ENCODE results near the gene DOP1B.

DOP1B gene

DNA sequence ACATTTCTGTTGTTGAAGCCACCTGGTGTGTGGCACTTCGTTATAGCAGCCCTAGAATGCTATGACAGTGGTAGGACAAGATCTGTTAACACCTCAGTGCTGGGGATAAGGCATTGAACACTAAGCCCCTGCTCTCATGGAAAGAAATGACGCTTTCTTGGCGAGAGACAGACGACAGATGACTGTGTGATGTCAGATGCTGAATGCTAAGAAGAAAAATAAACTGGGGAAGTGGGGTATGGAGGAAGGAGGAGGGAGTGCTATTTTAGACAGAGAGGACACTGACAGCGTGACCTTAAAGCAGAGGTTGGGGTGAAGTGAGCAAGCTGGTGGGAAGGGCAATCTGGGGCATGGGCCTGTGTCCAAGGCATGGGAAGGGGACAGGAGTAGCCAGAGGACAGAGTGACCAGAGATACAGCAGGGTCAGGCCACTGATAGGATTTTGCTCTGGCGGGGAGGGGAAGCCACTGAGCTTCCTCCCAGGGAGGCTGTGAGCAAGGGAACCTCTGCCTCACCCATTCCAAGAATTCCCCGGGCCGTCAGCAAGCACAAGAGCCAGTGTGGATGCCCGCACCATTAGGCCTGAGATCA, 15.2 kb downstream of the DOP1B start:
- H3K27ac ChIP-seq: no peak overlapping the region
- no peaks in the 10 kb centered on the region for H3K9me3 ChIP-seq (ENCODE audit: low read depth, low read length)
- H3K9ac ChIP-seq (ENCODE audit: insufficient read length): no peak overlapping the region
- TF ChIP-seq EZH2 (IDR thresholded peaks at IDR 0.05) (no peak), POLR2AphosphoS5 (IDR thresholded peaks at IDR 0.05; ENCODE audit: borderline replicate concordance, low read depth, low read length) (no peak), FOXP2 (optimal IDR thresholded peaks at IDR 0.05; ENCODE audit: control extremely low read depth, extremely low read length, insufficient read depth) (no peak)
- DNase-seq (ENCODE audit: low read depth, low spot score): no peak
- no peaks in the 10 kb centered on the region for H3K36me3 ChIP-seq (ENCODE audit: insufficient read depth, low read length)
- no peak overlapping the region for H3K4me3 ChIP-seq

GRCh38 chr21:36174780-36175179, 18.2 kb downstream of the DOP1B start:
- DNase-seq (ENCODE audit: low read depth, low spot score): no peak

DNA sequence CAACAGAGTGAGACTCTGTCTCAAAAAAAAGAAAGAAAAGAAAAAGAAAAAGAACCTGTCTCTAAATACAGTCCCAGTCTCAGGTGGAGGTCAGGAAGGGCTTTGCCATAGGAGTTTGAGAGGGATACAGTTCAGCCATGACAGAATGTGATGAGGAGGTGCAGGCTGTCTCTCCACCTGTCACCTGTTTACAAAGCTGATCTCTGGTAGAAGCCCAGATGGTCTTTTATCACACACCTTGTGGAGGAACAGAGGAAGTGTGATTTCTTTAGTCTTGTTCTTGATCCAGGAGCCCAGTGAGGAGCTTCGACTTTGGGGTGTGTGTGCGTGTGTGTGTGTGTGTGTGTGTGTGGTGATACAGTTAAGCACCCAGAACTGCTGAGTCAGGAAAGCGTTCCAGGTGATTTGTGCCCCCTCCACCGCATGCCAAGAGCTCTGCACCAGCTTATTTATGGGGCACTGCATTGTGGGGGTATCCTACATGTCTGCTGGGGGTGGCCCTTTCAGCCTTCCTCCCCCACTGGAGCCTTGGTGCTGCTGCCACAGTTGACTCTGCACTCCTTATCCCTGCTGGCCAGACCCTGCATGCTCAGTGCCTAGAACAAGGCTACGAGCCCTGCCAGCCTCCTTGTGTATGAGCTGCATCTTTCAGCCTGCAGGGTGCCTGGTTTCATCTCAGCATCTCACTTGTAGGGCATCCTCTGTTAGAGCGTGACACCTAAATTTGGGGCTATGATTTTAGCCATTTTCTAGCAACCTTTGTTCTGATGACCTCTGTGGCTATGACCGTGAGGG, 19.3 kb downstream of the DOP1B start:
- no peaks in the 10 kb centered on the region for H3K36me3 ChIP-seq (ENCODE audit: insufficient read depth, low read length)
- no peak overlapping the region for H3K4me3 ChIP-seq
- DNase-seq (ENCODE audit: low read depth, low spot score): no peak
- H3K9me3 ChIP-seq (ENCODE audit: low read depth, low read length): no peaks in the 10 kb centered on the region
- no peak overlapping the region for H3K9ac ChIP-seq (ENCODE audit: insufficient read length)
- H3K27ac ChIP-seq: no peak overlapping the region
- TF ChIP-seq EZH2 (IDR thresholded peaks at IDR 0.05) (no peak), FOXP2 (optimal IDR thresholded peaks at IDR 0.05; ENCODE audit: control extremely low read depth, extremely low read length, insufficient read depth) (no peak), POLR2AphosphoS5 (IDR thresholded peaks at IDR 0.05; ENCODE audit: borderline replicate concordance, low read depth, low read length) (no peak)

More at GRCh38 chr21:36174780-36175179, 18.2 kb downstream of the DOP1B start:
- Histone ChIP-seq H3K27ac (no peak overlapping the region), H3K36me3 (ENCODE audit: insufficient read depth, low read length) (no peaks in the 10 kb centered on the region), H3K9me3 (ENCODE audit: low read depth, low read length) (no peaks in the 10 kb centered on the region), H3K4me3 (no peak overlapping the region), H3K9ac (ENCODE audit: insufficient read length) (no peak overlapping the region)
- TF ChIP-seq EZH2 (IDR thresholded peaks at IDR 0.05) (no peak), POLR2AphosphoS5 (IDR thresholded peaks at IDR 0.05; ENCODE audit: borderline replicate concordance, low read depth, low read length) (no peak), FOXP2 (optimal IDR thresholded peaks at IDR 0.05; ENCODE audit: control extremely low read depth, extremely low read length, insufficient read depth) (no peak)

- no peak for DNase-seq (ENCODE audit: low read depth, low spot score)
- no peaks in the 10 kb centered on the region for H3K36me3 ChIP-seq (ENCODE audit: insufficient read depth, low read length)
- H3K27ac ChIP-seq: no peak overlapping the region
- H3K9ac ChIP-seq (ENCODE audit: insufficient read length): no peak overlapping the region
- no peak overlapping the region for H3K4me3 ChIP-seq
- TF ChIP-seq POLR2AphosphoS5 (IDR thresholded peaks at IDR 0.05; ENCODE audit: borderline replicate concordance, low read depth, low read length) (no peak), FOXP2 (optimal IDR thresholded peaks at IDR 0.05; ENCODE audit: control extremely low read depth, extremely low read length, insufficient read depth) (no peak), EZH2 (IDR thresholded peaks at IDR 0.05) (no peak)
- no peaks in the 10 kb centered on the region for H3K9me3 ChIP-seq (ENCODE audit: low read depth, low read length)
Measured at GRCh38 chr21:36178349-36178748, 21.7 kb downstream of the DOP1B start.

DNA sequence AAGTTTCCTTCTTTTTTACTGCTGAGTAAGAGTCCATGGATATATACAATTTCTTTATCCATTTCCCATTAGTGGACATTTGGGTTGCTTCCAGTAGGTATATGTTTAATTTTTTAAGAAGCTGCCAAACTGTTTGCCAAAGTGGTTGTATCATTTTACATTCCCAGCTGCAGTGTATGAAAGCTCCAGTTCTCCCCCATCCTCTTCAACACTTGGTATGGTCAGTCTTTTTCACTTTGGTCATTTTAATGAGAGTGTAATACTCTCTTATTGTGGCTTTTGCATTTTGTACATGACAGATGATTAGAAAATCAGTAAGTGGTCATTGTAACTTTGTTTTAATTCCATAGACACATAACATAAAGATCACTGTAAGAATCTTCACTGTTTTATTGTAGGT, 22.5 kb downstream of the DOP1B start:
- TF ChIP-seq FOXP2 (optimal IDR thresholded peaks at IDR 0.05; ENCODE audit: control extremely low read depth, extremely low read length, insufficient read depth) (no peak), POLR2AphosphoS5 (IDR thresholded peaks at IDR 0.05; ENCODE audit: borderline replicate concordance, low read depth, low read length) (no peak), EZH2 (IDR thresholded peaks at IDR 0.05) (no peak)
- Histone ChIP-seq H3K9me3 (ENCODE audit: low read depth, low read length) (no peaks in the 10 kb centered on the region), H3K36me3 (ENCODE audit: insufficient read depth, low read length) (no peaks in the 10 kb centered on the region), H3K27ac (no peak overlapping the region), H3K9ac (ENCODE audit: insufficient read length) (no peak overlapping the region), H3K4me3 (no peak overlapping the region)
- no peak for DNase-seq (ENCODE audit: low read depth, low spot score)

GRCh38 chr21:36180963-36181362, 24.3 kb downstream of the DOP1B start:
- Histone ChIP-seq H3K9ac (ENCODE audit: insufficient read length) (no peak overlapping the region), H3K4me3 (no peak overlapping the region), H3K27ac (no peak overlapping the region), H3K9me3 (ENCODE audit: low read depth, low read length) (no peaks in the 10 kb centered on the region), H3K36me3 (ENCODE audit: insufficient read depth, low read length) (no peaks in the 10 kb centered on the region)
- TF ChIP-seq FOXP2 (optimal IDR thresholded peaks at IDR 0.05; ENCODE audit: control extremely low read depth, extremely low read length, insufficient read depth) (no peak), EZH2 (IDR thresholded peaks at IDR 0.05) (no peak), POLR2AphosphoS5 (IDR thresholded peaks at IDR 0.05; ENCODE audit: borderline replicate concordance, low read depth, low read length) (no peak)
- no peak for DNase-seq (ENCODE audit: low read depth, low spot score)

DNA sequence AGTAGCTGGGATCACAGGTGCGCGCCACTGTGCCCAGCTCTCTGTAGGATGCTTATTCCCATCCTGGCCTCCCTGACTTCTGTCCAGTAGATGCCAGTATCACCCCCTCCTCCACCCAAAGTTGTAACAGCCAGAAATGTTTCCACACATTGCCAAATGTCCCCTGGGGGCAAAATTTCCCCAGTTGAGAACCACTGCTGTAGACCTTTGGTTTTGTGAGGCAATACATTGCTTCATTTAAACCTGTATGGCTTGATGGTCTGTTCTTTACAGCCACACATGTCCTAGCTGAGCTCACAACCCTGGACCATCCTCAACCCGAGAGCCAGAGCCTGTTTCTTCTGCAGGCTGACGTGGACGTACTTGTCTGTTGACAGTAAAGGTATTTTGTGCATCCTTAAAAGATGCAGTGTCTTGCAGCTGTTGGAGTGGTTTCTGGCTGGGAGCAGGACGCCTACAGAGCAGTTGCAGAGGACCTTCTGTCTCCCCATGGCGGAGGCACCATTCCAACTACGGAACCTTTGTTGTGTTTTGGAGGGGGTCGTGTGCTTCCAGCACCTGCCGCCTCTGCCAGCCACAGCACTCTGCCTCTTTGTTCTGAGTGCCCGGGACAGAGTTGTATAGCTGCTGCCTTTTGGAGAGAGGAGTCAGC, 26.6 kb downstream of the DOP1B start:
- H3K9ac ChIP-seq (ENCODE audit: insufficient read length): no peak overlapping the region
- H3K4me3 ChIP-seq: no peak overlapping the region
- no peak for DNase-seq (ENCODE audit: low read depth, low spot score)
- H3K36me3 ChIP-seq (ENCODE audit: insufficient read depth, low read length): no peaks in the 10 kb centered on the region
- H3K27ac ChIP-seq: no peak overlapping the region
- H3K9me3 ChIP-seq (ENCODE audit: low read depth, low read length): no peaks in the 10 kb centered on the region
- no peak for TF ChIP-seq FOXP2 (optimal IDR thresholded peaks at IDR 0.05; ENCODE audit: control extremely low read depth, extremely low read length, insufficient read depth)
- no peak for TF ChIP-seq POLR2AphosphoS5 (IDR thresholded peaks at IDR 0.05; ENCODE audit: borderline replicate concordance, low read depth, low read length)
- TF ChIP-seq EZH2 (IDR thresholded peaks at IDR 0.05): no peak

- no peak overlapping the region for H3K9ac ChIP-seq (ENCODE audit: insufficient read length)
- TF ChIP-seq EZH2 (IDR thresholded peaks at IDR 0.05) (no peak), FOXP2 (optimal IDR thresholded peaks at IDR 0.05; ENCODE audit: control extremely low read depth, extremely low read length, insufficient read depth) (no peak), POLR2AphosphoS5 (IDR thresholded peaks at IDR 0.05; ENCODE audit: borderline replicate concordance, low read depth, low read length) (no peak)
- H3K36me3 ChIP-seq (ENCODE audit: insufficient read depth, low read length): no peaks in the 10 kb centered on the region
- no peaks in the 10 kb centered on the region for H3K9me3 ChIP-seq (ENCODE audit: low read depth, low read length)
- H3K27ac ChIP-seq: no peak overlapping the region
- DNase-seq (ENCODE audit: low read depth, low spot score): no peak
- H3K4me3 ChIP-seq: no peak overlapping the region
Measured at GRCh38 chr21:36184545-36184944, 27.9 kb downstream of the DOP1B start.
